NT2/D1 (cell line): Measurements from ENCODE around the gene PIK3R5.

ENCODE experiments used
- SUZ12 ChIP-seq: IDR thresholded peaks from 2 replicates; pipeline ENCODE4 v1.6.1; 2011; ENCODE audit not compliant: insufficient read length, insufficient read depth; ENCODE audit errors: extremely low read depth
- YY1 ChIP-seq: IDR thresholded peaks from 2 replicates; pipeline ENCODE4 v1.6.1; 2011; ENCODE audit not compliant: insufficient read length, insufficient read depth
- ZNF274 ChIP-seq: IDR thresholded peaks from 2 replicates; pipeline ENCODE4 v1.6.1; 2011; ENCODE audit warnings: mild to moderate bottlenecking, low read depth, low read length

- TF ChIP-seq SUZ12: no peak
- TF ChIP-seq ZNF274: no peak
- TF ChIP-seq YY1: no peak
Observed at GRCh38 chr17:8893059-8893458, 72.4 kb downstream of the PIK3R5 start.
